Colonic mucosa (tissue), 4 donors: ENCODE data around the gene POTEC. TPM values are rescaled to one million over a fixed set of nuclear protein-coding genes. Genes with fewer than 3 reads are reported as not detected.
"Not testable (repeated sequence)": the region's sequence is repeated elsewhere in the genome, so short reads cannot be mapped to it uniquely, and the experiment has no call there.

ENCODE experiments used
- DNase-seq: peaks from one replicate; pipeline ENCODE4 v3.0.0-alpha.2; 2020
- H3K27ac ChIP-seq: fragments of 200-600 bp; one replicate; pipeline ENCODE4 v1.8.0; 2021
- H3K27me3 ChIP-seq: fragments of 200-600 bp; one replicate; pipeline ENCODE4 v1.8.0; 2021
- H3K36me3 ChIP-seq: fragments of 200-600 bp; one replicate; pipeline ENCODE4 v1.8.0; 2021
- H3K4me1 ChIP-seq: fragments of 200-600 bp; one replicate; pipeline ENCODE4 v1.8.0; 2021; ENCODE audit warnings: mild to moderate bottlenecking
- H3K4me3 ChIP-seq: fragments of 200-600 bp; one replicate; pipeline ENCODE4 v1.8.0; 2021
- H3K9ac ChIP-seq, 2 donors: one replicate each; pipeline ENCODE4 v1.7.0; 2013; ENCODE audit warnings: control low read depth in 2 of 2, low read depth in 2 of 2, low read length in 2 of 2
- H3K9me3 ChIP-seq: fragments of 200-600 bp; one replicate; pipeline ENCODE4 v1.8.0; 2021
- intact Hi-C: fragments of 100-400 bp; cut with DNase I; formaldehyde crosslinking; loops from one replicate; pipeline ENCODE4 v1.14.1; 2022
- total RNA-seq, 2 donors: library from RNA; stranded (reverse); fragmentation: NEBNext Ultra II Directional in 1 of 2; extraction: Animal tissue kit (Norgen Biotek cat#: 25700) in 1 of 2; gene quantifications; one replicate each; pipeline ENCODE4 v1.2.1, GENCODE V29; 2021
- donor health status: healthy.
- donor health status: DM: no; HTN: no; CAD: no.
- donor health status: DM: no; HTN: no; CAD: no.

The POTEC gene
- total RNA-seq, 2 donors from 2014 or later = not detected

GRCh38 chr18:14474752-14475151 lies 68.6 kb downstream of the POTEC start:
- H3K36me3 ChIP-seq, H3K9me3 ChIP-seq, H3K27ac ChIP-seq, H3K4me1 ChIP-seq, intact Hi-C loops, H3K9ac ChIP-seq, H3K27me3 ChIP-seq, H3K4me3 ChIP-seq, DNase-seq: not testable (repeated sequence)

- intact Hi-C loops = not testable (repeated sequence)
Observed at GRCh38 chr18:14474007-14474720, 69.2 kb downstream of the POTEC start.

GRCh38 chr18:14473250-14474006 lies 70.0 kb downstream of the POTEC start:
- H3K27me3 ChIP-seq, DNase-seq, intact Hi-C loops, H3K9ac ChIP-seq, H3K4me1 ChIP-seq, H3K27ac ChIP-seq, H3K4me3 ChIP-seq, H3K9me3 ChIP-seq, H3K36me3 ChIP-seq: not testable (repeated sequence)

More at GRCh38 chr18:14474007-14474720, 69.2 kb downstream of the POTEC start:
- H3K27ac ChIP-seq, H3K9me3 ChIP-seq, H3K36me3 ChIP-seq, H3K9ac ChIP-seq, H3K4me1 ChIP-seq, H3K27me3 ChIP-seq, H3K4me3 ChIP-seq, DNase-seq: not testable (repeated sequence)

- H3K9me3 ChIP-seq, H3K27me3 ChIP-seq, H3K9ac ChIP-seq, H3K4me3 ChIP-seq, H3K36me3 ChIP-seq, H3K4me1 ChIP-seq, intact Hi-C loops, H3K27ac ChIP-seq, DNase-seq: not testable (repeated sequence)
Observed at GRCh38 chr18:14471286-14471685, 72.1 kb downstream of the POTEC start.

- intact Hi-C loops, H3K9me3 ChIP-seq, H3K27me3 ChIP-seq, H3K4me1 ChIP-seq, H3K9ac ChIP-seq, H3K4me3 ChIP-seq, DNase-seq, H3K27ac ChIP-seq, H3K36me3 ChIP-seq: not testable (repeated sequence)
Observed at GRCh38 chr18:14470446-14470845, 73.0 kb downstream of the POTEC start.

- H3K4me3 ChIP-seq = not testable (repeated sequence)
Observed at GRCh38 chr18:14470046-14470445, 73.4 kb downstream of the POTEC start.

GRCh38 chr18:14465989-14466388 lies 77.4 kb downstream of the POTEC start:
- DNase-seq, H3K27ac ChIP-seq, H3K4me3 ChIP-seq, H3K9me3 ChIP-seq, H3K36me3 ChIP-seq, intact Hi-C loops, H3K4me1 ChIP-seq, H3K9ac ChIP-seq, H3K27me3 ChIP-seq: not testable (repeated sequence)

More at GRCh38 chr18:14470046-14470445, 73.4 kb downstream of the POTEC start:
- DNase-seq, H3K9ac ChIP-seq, H3K36me3 ChIP-seq, H3K27ac ChIP-seq, H3K27me3 ChIP-seq, H3K4me1 ChIP-seq, H3K9me3 ChIP-seq, intact Hi-C loops: not testable (repeated sequence)

Other genes starting within 250 kb of the POTEC start
- under 1 TPM in 1 of 2 donors, not detected in 1; 0.32 TPM for gene ANKRD30B, start 204.6 kb upstream of the POTEC start, total RNA-seq